ENCODE results near the gene FLOT1. TPM values are rescaled to one million over a fixed set of nuclear protein-coding genes. Genes with fewer than 3 reads are reported as not detected.
"Not testable (repeated sequence)": the region's sequence is repeated elsewhere in the genome, so short reads cannot be mapped to it uniquely, and the experiment has no call there.

FLOT1 gene
- total RNA-seq, 1 donor from 2014 or later: 151 TPM

DNA sequence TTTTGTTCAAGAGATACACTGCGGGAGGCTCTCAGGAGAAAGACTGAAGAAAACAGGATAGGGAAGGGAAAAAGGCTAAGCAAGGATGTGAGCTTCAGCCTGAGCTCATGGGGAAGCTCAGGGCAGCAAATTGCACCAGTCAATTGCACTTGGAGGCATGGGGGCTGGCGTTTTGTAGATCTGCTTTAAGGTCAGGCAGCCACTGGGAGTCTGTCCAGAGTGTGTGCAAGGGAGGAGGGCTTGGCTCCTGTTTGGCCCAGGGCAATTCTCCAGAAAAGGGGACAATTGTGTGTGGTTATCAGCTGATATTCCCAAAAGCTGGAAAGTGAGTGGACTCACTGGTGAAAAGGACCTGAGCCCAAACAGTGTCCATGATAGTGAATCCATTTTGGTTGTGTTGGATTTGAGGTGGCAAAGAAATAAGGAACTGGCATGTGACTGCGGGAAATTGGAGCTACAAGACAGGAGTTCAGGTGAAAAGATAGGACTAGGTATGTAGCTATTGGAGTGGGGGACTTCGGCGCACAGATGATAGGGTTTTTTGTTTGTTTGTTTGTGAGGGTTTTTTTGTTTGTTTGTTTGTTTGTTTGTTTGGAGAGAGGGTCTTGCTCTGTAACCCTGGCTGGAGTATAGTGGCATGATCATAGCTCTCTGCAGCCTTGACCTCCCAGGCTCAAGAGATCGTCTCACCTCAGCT lies 24.1 kb upstream of the FLOT1 start:
- DNase-seq (no peak), ATAC-seq (no peak)
- H3K4me1 ChIP-seq: peaks cover 31% of the 10 kb centered on the region
- no peak overlapping the region for H3K4me3 ChIP-seq
- no peak overlapping the region for H3K27ac ChIP-seq
- no peaks in the 10 kb centered on the region for H3K9me3 ChIP-seq
- no peaks in the 10 kb centered on the region for H3K36me3 ChIP-seq
- no peaks in the 10 kb centered on the region for H3K27me3 ChIP-seq (ENCODE audit: low read depth)
- TF ChIP-seq, protein P1, sequence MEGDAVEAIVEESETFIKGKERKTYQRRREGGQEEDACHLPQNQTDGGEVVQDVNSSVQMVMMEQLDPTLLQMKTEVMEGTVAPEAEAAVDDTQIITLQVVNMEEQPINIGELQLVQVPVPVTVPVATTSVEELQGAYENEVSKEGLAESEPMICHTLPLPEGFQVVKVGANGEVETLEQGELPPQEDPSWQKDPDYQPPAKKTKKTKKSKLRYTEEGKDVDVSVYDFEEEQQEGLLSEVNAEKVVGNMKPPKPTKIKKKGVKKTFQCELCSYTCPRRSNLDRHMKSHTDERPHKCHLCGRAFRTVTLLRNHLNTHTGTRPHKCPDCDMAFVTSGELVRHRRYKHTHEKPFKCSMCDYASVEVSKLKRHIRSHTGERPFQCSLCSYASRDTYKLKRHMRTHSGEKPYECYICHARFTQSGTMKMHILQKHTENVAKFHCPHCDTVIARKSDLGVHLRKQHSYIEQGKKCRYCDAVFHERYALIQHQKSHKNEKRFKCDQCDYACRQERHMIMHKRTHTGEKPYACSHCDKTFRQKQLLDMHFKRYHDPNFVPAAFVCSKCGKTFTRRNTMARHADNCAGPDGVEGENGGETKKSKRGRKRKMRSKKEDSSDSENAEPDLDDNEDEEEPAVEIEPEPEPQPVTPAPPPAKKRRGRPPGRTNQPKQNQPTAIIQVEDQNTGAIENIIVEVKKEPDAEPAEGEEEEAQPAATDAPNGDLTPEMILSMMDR (IDR thresholded peaks at IDR 0.05): no peak
- intact Hi-C loops (cut with DNase I): no loop called here

- H3K27ac ChIP-seq; DNase-seq; H3K4me3 ChIP-seq; H3K36me3 ChIP-seq; H3K9me3 ChIP-seq; intact Hi-C loops (cut with DNase I); H3K27me3 ChIP-seq (ENCODE audit: low read depth); ATAC-seq: not testable (repeated sequence)
- H3K4me1 ChIP-seq: peaks cover 31% of the 10 kb centered on the region
Observed at GRCh38 chr6:30765495-30765894, 23.0 kb upstream of the FLOT1 start.

DNA sequence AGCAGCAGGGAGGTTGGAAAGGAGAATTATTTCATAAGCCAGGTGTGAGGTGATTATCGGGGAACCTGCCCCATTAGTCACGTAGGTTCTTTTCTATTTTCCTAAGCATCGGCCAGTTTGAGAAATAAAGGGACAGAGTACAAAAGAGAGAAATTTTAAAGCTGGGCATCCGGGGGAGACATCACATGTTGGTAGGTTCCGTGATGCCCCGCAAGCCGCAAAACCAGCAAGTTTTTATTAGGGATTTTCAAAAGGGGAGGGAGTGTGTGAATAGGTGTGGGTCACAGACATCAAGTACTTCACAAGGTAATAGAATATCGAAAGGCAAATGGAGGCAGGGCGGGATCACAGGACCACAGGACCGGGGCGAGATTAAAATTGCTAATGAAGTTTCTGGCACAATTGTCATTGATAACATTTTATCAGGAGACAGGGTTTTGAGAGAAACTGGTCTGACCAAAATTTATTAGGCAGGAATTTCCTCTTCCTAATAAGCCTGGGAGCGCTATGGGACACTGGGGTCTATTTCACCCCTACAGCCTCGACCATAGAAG lies 22.1 kb upstream of the FLOT1 start:
- ATAC-seq; intact Hi-C loops (cut with DNase I); H3K27me3 ChIP-seq (ENCODE audit: low read depth); H3K9me3 ChIP-seq; H3K36me3 ChIP-seq; DNase-seq; H3K4me3 ChIP-seq; H3K27ac ChIP-seq: not testable (repeated sequence)
- peaks cover 25% of the 10 kb centered on the region for H3K4me1 ChIP-seq

GRCh38 chr6:30763618-30764489 lies 21.4 kb upstream of the FLOT1 start:
- TF ChIP-seq, protein P1 (IDR thresholded peaks at IDR 0.05): no peak
- H3K36me3 ChIP-seq: no peaks in the 10 kb centered on the region
- no peak overlapping the region for H3K4me3 ChIP-seq
- no peak overlapping the region for H3K27ac ChIP-seq
- no peaks in the 10 kb centered on the region for H3K9me3 ChIP-seq
- H3K27me3 ChIP-seq (ENCODE audit: low read depth): no peaks in the 10 kb centered on the region
- DNase-seq (no peak), ATAC-seq (peak; percentile 36 to 54)
- H3K4me1 ChIP-seq: peaks cover 25% of the 10 kb centered on the region
- intact Hi-C loops (cut with DNase I): no loop called here

GRCh38 chr6:30763155-30763617 lies 20.7 kb upstream of the FLOT1 start:
- no peak overlapping the region for H3K27ac ChIP-seq
- no peaks in the 10 kb centered on the region for H3K36me3 ChIP-seq
- DNase-seq: no peak
- H3K4me3 ChIP-seq: no peak overlapping the region
- no peaks in the 10 kb centered on the region for H3K27me3 ChIP-seq (ENCODE audit: low read depth)
- TF ChIP-seq, protein P1 (IDR thresholded peaks at IDR 0.05): no peak
- intact Hi-C loops (cut with DNase I): no loop called here
- peaks cover 20% of the 10 kb centered on the region for H3K4me1 ChIP-seq
- no peak for ATAC-seq
- H3K9me3 ChIP-seq: no peaks in the 10 kb centered on the region

DNA sequence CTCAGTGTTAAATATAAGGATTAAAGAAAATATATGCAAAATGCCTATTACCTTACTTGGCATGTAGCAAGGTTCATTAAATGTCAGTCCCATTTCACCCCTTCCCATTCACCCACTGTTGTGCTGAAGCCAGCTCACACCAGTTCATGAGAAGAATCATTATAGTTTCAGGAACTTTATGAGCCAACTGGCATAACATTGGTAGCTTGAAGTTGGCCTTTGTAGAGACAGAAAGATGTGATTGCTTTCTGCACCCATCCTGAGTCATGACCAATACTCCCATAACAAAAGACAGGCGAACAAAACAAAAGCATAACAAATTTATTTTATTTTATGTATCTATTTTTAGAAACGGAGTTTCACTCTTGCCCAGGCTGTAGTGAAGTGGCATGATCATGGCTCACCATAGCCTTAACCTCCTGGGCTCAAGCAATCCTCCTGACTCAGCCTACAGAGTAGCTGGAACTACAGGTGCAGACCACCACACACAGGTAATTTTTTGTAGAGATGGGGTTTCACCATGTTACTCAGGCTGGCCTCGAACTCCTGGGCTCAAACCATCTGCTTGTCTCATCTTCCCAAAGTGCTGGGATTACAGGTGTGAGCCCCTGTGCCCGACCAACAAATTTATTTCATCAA lies 19.4 kb upstream of the FLOT1 start:
- TF ChIP-seq, protein P1 (IDR thresholded peaks at IDR 0.05): no peak

More for the DNA sequence above, 19.4 kb upstream of the FLOT1 start:
- DNase-seq: no peak
- intact Hi-C loops (cut with DNase I): no loop called here
- H3K36me3 ChIP-seq: no peaks in the 10 kb centered on the region
- H3K4me1 ChIP-seq: peaks cover 19% of the 10 kb centered on the region
- no peak overlapping the region for H3K4me3 ChIP-seq
- no peak for ATAC-seq
- no peaks in the 10 kb centered on the region for H3K9me3 ChIP-seq
- H3K27ac ChIP-seq: no peak overlapping the region
- H3K27me3 ChIP-seq (ENCODE audit: low read depth): no peaks in the 10 kb centered on the region
